LoVo (cell line): ENCODE data around the gene IGFBP2.
A peak's percentile ranks its signal among the peaks of the same experiment; 100 is the strongest.

Experiments
- DNase-seq: peaks from one replicate; pipeline ENCODE4 v3.0.0-alpha.2; 2016; ENCODE audit warnings: low spot score

Gene IGFBP2

DNA sequence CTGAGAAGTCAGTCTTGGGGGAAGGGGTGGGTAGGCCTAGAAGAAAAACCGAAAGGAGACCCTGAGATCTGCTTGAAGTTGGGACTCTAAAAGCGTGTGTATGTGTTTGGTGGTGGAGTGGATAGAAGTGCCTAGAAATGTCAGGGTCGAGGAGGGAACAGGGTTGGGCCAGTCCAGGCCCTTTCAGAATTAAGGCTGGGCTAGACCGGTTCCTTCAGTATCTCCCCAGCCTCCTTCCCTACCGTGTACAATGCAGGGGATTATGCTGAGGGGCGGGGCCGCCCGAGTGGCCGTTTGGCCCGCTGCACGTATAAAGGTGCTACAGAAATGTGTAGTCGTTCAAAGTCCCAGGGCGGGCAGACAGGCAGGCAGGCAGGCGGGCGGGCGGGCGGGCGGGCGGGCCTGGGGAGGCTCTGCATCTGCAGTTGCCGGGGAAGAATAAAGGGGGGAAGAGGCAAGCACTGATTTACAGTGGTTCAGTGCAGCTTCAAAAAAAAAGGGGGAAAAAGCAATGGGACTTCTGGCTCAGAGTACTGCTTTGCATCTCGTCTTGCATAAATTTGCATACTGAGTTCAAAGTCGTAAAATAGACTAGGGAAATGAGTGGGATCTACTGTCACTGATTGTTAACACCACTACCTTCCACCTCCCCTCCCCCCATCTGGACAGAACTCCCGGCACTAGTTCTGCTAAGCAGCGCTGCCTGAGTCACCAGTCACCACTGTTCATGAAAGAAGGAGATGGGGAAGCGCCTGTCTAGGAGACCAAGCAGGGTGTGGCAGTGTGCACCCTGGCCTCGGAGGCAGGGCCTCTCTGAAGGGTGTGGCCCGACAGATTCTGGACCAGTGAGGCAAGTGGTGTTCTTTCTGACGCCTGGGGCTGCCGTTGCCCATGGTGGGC lies 3.6 kb downstream of the IGFBP2 start:
- DNase-seq: peak; percentile 42

DNA sequence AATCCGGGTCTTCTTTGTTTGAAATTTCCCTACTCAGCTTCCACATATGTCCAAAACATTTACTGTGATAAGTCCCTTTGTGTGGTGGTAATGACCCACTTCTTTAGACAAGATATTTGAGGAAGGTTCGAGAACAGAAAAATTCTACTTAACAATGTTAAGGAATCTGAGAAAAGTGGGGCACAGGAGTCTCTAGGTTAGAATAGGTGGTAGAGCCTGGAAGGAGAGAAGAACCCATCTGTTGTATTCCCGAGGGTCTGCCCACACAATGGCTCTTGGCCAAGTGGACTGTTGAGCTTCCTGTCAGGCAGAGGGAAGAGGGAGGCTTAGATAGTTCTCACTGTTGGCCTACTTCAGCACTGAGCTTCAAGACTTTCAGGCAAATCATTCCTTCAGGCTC lies 4.3 kb downstream of the IGFBP2 start:
- no peak for DNase-seq

DNA sequence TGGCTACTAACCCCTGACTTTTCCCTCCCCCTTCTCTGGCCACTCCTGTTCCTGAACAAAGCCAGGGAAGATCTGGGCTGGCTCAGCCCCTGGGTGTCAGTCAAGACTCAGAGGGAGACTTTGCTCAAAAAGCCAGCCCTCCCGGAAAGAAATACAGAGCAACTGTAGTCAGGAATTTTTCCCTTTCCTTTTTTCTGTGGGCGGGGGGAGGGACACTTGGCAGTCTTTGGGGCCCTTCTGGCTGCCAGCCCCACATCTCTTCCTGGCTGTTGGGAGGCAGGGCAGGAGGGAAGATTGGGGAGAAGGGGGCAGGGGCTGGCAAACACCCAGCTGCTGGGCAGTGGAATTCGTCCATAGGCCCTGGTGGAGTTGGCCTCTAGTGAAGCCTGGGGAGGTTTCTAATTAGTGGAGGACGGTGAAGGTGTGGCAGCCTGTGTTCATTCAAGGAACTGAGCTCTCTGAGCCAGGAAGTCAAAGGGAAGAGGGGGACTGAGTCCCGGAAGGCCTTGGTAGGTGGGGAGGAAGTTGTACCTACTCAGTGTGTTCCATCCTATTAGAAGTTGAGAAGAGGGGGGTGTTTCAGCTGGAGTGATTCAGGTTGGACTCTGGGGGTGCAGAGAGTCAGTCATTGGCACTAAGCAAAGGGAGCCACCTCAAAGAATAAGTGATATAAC lies 10.9 kb downstream of the IGFBP2 start:
- DNase-seq: no peak

GRCh38 chr2:216644842-216645635 lies 11.8 kb downstream of the IGFBP2 start:
- no peak for DNase-seq

DNA sequence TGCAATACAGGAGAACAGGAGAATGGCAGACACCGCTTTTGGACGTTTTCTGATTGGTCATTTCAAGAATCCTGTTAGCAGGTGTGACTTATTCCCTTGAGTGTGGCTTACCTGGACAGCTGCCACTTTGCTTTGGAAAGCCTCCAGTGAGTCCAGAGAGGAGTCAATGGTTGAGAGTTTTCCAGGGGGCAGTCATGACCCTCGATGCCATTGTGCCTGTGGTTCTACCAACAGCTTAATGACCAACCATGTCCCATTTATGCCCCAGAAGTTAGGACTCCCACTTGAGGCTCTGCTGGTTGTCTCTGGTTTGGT lies 12.4 kb downstream of the IGFBP2 start:
- no peak for DNase-seq

GRCh38 chr2:216646116-216646515 lies 12.9 kb downstream of the IGFBP2 start:
- no peak for DNase-seq

GRCh38 chr2:216648105-216648504 lies 14.9 kb downstream of the IGFBP2 start:
- no peak for DNase-seq

- no peak for DNase-seq
Measured at GRCh38 chr2:216649574-216649973, 16.4 kb downstream of the IGFBP2 start.

DNA sequence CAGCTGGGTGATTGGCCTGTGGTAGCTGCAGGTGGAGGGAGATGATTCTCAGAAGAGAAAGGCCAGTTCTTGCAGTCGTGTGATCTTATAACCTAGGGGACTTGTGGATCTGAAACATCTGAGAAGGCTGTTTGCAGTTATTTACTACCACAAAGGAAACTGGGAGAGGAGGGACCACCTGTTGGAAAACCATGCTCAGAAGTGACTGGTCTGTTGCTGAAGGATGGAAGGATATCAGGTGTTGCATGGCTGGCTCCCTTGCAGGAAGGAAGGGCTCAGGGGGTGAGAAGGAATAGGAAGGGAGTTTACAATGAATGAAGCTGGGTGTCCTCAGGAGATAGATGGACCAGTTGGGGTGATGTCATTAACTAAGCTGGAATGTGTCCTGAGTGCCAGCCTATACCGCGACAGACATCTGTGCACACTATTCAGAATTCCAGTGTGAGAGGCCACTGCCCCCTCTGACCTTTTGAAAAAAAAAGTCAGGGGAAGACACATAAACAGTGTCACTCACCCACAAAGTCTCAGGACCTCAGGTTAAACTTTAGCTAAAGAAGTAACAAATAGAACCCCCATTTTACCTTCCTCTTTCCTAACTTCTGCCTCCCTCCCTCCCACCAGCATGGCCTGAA lies 17.5 kb downstream of the IGFBP2 start:
- no peak for DNase-seq

DNA sequence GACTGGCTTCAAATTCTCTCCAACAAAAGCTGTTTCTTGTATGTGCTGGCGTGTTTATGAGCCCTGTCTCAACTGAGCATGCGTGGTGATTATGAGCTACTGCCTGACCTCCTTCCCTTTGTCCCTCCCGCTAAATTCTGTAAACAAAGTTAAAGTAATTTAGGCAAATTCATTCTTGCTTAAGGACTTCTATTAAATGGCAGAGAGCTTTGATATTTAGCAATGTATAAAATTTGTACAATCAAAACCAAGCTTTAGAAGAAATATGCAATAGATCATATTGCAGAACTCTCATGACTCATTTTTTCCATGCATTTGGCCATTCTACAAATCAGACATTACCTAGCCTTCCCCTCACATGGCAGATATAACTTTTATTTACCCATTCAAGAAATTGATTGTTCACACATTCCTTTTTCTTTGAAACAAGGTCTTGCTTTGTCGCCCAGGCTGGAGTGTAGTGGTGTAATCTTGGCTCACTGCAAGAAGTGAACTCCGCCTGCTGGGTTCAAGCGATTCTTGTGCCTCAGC lies 18.2 kb downstream of the IGFBP2 start:
- no peak for DNase-seq

DNA sequence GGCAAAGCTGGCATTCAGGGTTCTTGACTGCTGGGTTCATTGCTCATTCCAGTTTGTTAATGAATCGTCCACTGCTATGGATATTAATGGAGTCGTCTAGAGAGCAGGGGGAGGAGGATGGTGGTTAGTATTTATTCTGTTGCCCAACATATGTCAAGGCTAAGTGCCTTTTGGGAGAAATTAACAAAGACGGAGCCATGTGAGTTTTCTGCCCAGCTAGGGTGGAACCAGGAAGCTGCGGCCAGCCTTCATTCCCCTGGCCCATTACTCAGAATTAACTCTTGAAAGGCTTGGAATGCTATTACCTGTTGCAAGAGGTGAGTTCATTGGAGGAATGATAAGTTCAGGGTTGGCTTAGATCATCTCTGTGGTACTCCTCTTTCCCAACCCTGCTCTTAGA lies 19.3 kb downstream of the IGFBP2 start:
- no peak for DNase-seq

DNA sequence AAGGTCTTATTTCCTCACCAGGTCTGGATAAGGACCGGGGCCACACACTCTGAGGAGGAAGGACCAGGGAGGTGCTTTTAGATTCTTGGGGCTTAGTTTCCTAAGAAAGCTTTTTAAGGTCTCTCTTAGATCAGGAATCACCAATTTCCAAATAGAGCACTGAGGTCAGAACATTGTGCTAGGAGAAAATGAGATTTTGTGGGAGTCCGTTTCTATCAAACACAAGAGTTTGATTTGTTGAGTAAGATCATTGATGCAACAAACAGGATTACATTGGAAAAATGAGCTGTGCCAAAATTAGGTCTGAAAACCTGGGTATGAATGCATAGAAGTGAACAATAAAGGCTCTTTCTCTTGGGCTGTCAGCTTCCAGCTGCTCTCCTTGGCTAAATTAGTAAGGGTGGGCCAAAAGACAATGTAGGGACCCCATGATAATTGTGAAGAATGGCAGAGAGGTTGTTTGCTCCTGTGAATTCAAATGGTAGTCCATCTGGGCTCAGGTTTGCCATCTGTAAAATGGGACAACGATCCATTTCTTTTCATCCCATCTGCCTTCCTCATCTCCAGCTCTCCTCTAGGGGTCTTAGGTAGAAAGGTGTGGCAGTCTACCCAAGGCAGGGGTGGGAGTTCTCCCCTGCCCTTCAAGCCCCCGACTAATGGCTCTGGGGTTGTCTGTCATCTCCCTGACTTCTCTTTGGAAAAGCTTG lies 20.0 kb downstream of the IGFBP2 start:
- DNase-seq: no peak

GRCh38 chr2:216653931-216654365 lies 20.7 kb downstream of the IGFBP2 start:
- no peak for DNase-seq

DNA sequence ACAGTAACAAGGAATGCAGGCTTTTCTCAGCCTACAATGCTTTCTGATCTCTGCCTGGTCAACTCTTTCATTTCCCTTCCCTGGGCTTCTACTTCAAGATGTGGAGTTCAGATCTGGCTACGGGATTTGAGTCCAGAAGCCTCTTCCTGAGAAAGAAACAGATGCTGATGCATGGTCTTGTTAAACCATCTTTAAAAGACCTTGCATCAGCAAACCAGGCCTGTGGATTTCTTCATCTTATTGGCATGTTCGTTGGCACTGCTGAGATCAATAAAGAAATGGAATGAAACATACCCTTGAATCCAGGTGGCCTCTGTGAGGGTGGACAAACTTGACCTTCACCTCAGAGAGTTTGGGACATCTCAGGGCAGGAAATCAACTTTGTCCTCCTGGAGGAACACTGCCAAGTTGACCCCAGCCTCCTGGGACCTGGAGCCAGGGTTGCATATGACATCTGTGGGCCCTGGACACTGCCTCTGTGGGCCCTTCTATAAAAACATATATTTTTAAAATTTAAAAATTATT lies 21.4 kb downstream of the IGFBP2 start:
- no peak for DNase-seq

DNA sequence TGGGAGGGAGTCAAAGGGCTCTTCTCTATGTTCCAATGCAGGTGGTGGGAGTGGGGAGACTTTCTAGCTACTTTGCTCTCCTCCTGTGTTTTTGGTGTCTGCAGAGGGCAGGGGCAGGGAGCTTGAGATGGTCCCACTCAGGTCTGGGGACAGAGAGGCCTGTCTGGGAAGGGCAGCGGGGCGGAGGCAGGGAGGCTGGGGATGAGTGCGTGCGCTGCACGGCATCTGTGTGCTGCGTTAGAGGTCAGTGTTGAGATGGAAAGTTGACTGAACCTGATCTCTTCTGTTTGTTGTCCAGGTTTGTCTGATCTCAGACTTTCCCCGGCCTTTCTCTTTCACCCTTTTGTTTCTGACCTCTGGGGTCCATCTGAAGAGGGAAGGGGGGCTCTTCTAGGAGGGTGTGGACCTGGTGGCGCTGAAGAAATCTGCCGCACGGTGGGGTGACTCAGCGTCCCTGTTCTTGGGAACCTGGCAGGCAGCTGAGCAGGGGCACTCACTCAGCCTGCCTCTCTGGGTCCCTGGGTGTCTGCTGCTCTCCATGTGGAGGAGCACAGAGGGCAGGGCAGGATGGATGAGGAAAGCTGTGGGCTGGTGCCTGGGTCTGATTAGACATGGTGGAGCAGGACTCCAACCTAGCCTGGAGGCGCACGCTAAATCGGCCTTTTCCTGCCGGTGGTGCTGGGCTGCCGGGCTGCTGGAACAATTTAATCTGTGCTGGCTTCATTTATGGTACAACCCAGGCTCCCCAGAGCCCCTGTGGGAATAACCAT lies 24.1 kb downstream of the IGFBP2 start:
- DNase-seq: no peak

GRCh38 chr2:216657980-216658379 lies 24.8 kb downstream of the IGFBP2 start:
- DNase-seq: no peak

- DNase-seq: no peak
Measured at GRCh38 chr2:216658757-216659156, 25.5 kb downstream of the IGFBP2 start.

- no peak for DNase-seq
Measured at GRCh38 chr2:216659276-216659675, 26.1 kb downstream of the IGFBP2 start.

GRCh38 chr2:216660496-216660895 lies 27.3 kb downstream of the IGFBP2 start:
- DNase-seq: no peak

- DNase-seq: no peak
Measured at GRCh38 chr2:216661051-216661450, 27.8 kb downstream of the IGFBP2 start.
